ENCODE data around the gene NCBP2. TPM values are rescaled to one million over a fixed set of nuclear protein-coding genes. Genes with fewer than 3 reads are reported as not detected.

Gene NCBP2
- total RNA-seq, 6 experiments from 2014 or later: 12.9 to 24.6 (median 19.1) TPM

- no CpG with 5 or more reads among the region's 72 CpGs for WGBS (ENCODE audit: insufficient coverage, low coverage, low lambda C conversion rate, missing lambda C conversion rate)
- no peaks in the 10 kb centered on the region for H3K27me3 ChIP-seq
- no peaks in the 10 kb centered on the region for H3K9me3 ChIP-seq
- H3K4me1 ChIP-seq: peaks cover 0 to 6% (median 0%) of the 10 kb centered on the region in 4 donors
- peak in 1 of 3 donors; percentile 55 for DNase-seq
- H3K27ac ChIP-seq: peak overlapping the region in 2 of 3 donors; percentile 22 to 67
- ATAC-seq: peak; percentile 26 to 47 (median 32)
- intact Hi-C loops (cut with DNase I): loop anchor here in 1 of 2 donors (10.0 kb wide), 1 partner anchor 124 kb away; no protein-coding TSS in a partner anchor
- no peaks in the 10 kb centered on the region for H3K36me3 ChIP-seq
- TF ChIP-seq POLR2A (IDR thresholded peaks at IDR 0.05): no peak
- TF ChIP-seq CTCF (IDR thresholded peaks at IDR 0.05): no peak
- peak overlapping the region; percentile 70 to 90 (median 74) for H3K4me3 ChIP-seq
Observed at GRCh38 chr3:196969134-196969659, 26.9 kb upstream of the NCBP2 start.

GRCh38 chr3:196968233-196969133 lies 26.2 kb upstream of the NCBP2 start, which contains the start of gene PIGZ:
TSS of gene PIGZ (minus strand) at chr3:196968833. CDS start at chr3:196952031, 16,802 bp downstream.
- peaks cover 0 to 6% (median 0%) of the 10 kb centered on the region in 4 donors for H3K4me1 ChIP-seq
- WGBS (ENCODE audit: insufficient coverage, low coverage, low lambda C conversion rate, missing lambda C conversion rate): no CpG with 5 or more reads among the region's 98 CpGs
- H3K27ac ChIP-seq: peak within 1 kb of the TSS in 2 of 3 donors; percentile 22 to 67
- H3K4me3 ChIP-seq: peak within 1 kb of the TSS; percentile 70 to 90 (median 79)
- intact Hi-C loops (cut with DNase I): loop anchor here in 1 of 2 donors (10.0 kb wide), 1 partner anchor 124 kb away; no protein-coding TSS in a partner anchor
- H3K9me3 ChIP-seq: no peaks in the 10 kb centered on the region
- H3K27me3 ChIP-seq: no peaks in the 10 kb centered on the region
- ATAC-seq (peak; percentile 77 to 85 (median 83)), DNase-seq (peak in 1 of 3 donors; percentile 53)
- TF ChIP-seq POLR2A (IDR thresholded peaks at IDR 0.05): peak; percentile 38
- TF ChIP-seq CTCF (IDR thresholded peaks at IDR 0.05): no peak
- H3K36me3 ChIP-seq: no peaks in the 10 kb centered on the region

- TF ChIP-seq POLR2A (IDR thresholded peaks at IDR 0.05): no peak
- no peak for TF ChIP-seq CTCF (IDR thresholded peaks at IDR 0.05)
- H3K27me3 ChIP-seq: no peaks in the 10 kb centered on the region
- H3K9me3 ChIP-seq: no peaks in the 10 kb centered on the region
- H3K36me3 ChIP-seq: no peaks in the 10 kb centered on the region
- DNase-seq: no peak
- 85% methylated on average over 12 of the region's 35 CpGs for WGBS (ENCODE audit: insufficient coverage, low coverage, low lambda C conversion rate, missing lambda C conversion rate)
- peaks cover 0 to 6% (median 0%) of the 10 kb centered on the region in 4 donors for H3K4me1 ChIP-seq
- intact Hi-C loops (cut with DNase I): loop anchor here in 1 of 2 donors (10.0 kb wide), 1 partner anchor 123 kb away; no protein-coding TSS in a partner anchor
- no peak for ATAC-seq
- no peak overlapping the region for H3K27ac ChIP-seq
- H3K4me3 ChIP-seq: peak overlapping the region; percentile 70 to 90 (median 79)
Observed at GRCh38 chr3:196967412-196968232, 25.3 kb upstream of the NCBP2 start.

Data from right lobe of liver (tissue), 6 donors.